NT2/D1 (cell line): ENCODE measurements around the gene ANKAR.
"Not testable (repeated sequence)": the region's sequence is repeated elsewhere in the genome, so short reads cannot be mapped to it uniquely, and the experiment has no call there.

Experiments
- DNase-seq: peaks from one replicate; pipeline ENCODE4 v3.0.0-alpha.2; 2011; ENCODE audit warnings: low read depth, low spot score
- H3K27me3 ChIP-seq: 2 replicates; pipeline ENCODE4 v1.6.0; 2011; ENCODE audit warnings: mild to moderate bottlenecking; ENCODE audit not compliant: insufficient read length, insufficient read depth
- H3K36me3 ChIP-seq: 2 replicates; pipeline ENCODE4 v1.6.1; 2011; ENCODE audit warnings: mild to moderate bottlenecking, low read length, mixed read lengths; ENCODE audit not compliant: insufficient read depth, insufficient read length
- H3K4me1 ChIP-seq: 2 replicates; pipeline ENCODE4 v1.5.1; 2011; ENCODE audit not compliant: insufficient read depth, insufficient read length
- H3K4me3 ChIP-seq: 2 replicates; pipeline ENCODE4 v1.5.1; 2011; ENCODE audit warnings: low read depth; ENCODE audit not compliant: insufficient read length
- H3K9ac ChIP-seq: 2 replicates; pipeline ENCODE4 v1.6.0; 2011; ENCODE audit warnings: low read depth; ENCODE audit not compliant: insufficient read length
- H3K9me3 ChIP-seq: 2 replicates; pipeline ENCODE4 v1.5.1; 2011; ENCODE audit warnings: mild to moderate bottlenecking, low read length; ENCODE audit not compliant: insufficient read depth
- SUZ12 ChIP-seq: IDR thresholded peaks from 2 replicates; pipeline ENCODE4 v1.6.1; 2011; ENCODE audit not compliant: insufficient read length, insufficient read depth; ENCODE audit errors: extremely low read depth
- YY1 ChIP-seq: IDR thresholded peaks from 2 replicates; pipeline ENCODE4 v1.6.1; 2011; ENCODE audit not compliant: insufficient read length, insufficient read depth
- ZNF274 ChIP-seq: IDR thresholded peaks from 2 replicates; pipeline ENCODE4 v1.6.1; 2011; ENCODE audit warnings: mild to moderate bottlenecking, low read depth, low read length

ANKAR gene

GRCh38 chr2:189676471-189676870 lies 2.0 kb downstream of the ANKAR start:
- H3K9me3 ChIP-seq: no peaks in the 10 kb centered on the region
- H3K27me3 ChIP-seq: no peaks in the 10 kb centered on the region
- H3K36me3 ChIP-seq: peaks cover 10% of the 10 kb centered on the region
- no peak for TF ChIP-seq ZNF274
- no peak for TF ChIP-seq YY1
- TF ChIP-seq SUZ12: no peak
- no peak for DNase-seq
- no peak overlapping the region for H3K4me3 ChIP-seq
- H3K4me1 ChIP-seq: no peaks in the 10 kb centered on the region
- H3K9ac ChIP-seq: no peak overlapping the region

GRCh38 chr2:189679226-189679625 lies 4.8 kb downstream of the ANKAR start:
- peaks cover 12% of the 10 kb centered on the region; the same call in 1 of the 2 replicates for H3K9me3 ChIP-seq
- H3K9ac ChIP-seq: no peak overlapping the region
- no peaks in the 10 kb centered on the region for H3K36me3 ChIP-seq
- TF ChIP-seq ZNF274 (no peak), YY1 (no peak), SUZ12 (no peak)
- H3K4me3 ChIP-seq: no peak overlapping the region
- H3K27me3 ChIP-seq: no peaks in the 10 kb centered on the region
- H3K4me1 ChIP-seq: no peaks in the 10 kb centered on the region
- DNase-seq: no peak

- H3K36me3 ChIP-seq: no peaks in the 10 kb centered on the region
- DNase-seq: no peak
- peaks cover 12% of the 10 kb centered on the region; the same call in 1 of the 2 replicates for H3K9me3 ChIP-seq
- no peaks in the 10 kb centered on the region for H3K27me3 ChIP-seq
- peaks cover 4% of the 10 kb centered on the region for H3K4me1 ChIP-seq
- TF ChIP-seq SUZ12: no peak
- TF ChIP-seq YY1: no peak
- no peak for TF ChIP-seq ZNF274
- no peak overlapping the region for H3K9ac ChIP-seq
- H3K4me3 ChIP-seq: no peak overlapping the region
These were observed 6.7 kb downstream of the ANKAR start for GRCh38 chr2:189681203-189681602.

DNA sequence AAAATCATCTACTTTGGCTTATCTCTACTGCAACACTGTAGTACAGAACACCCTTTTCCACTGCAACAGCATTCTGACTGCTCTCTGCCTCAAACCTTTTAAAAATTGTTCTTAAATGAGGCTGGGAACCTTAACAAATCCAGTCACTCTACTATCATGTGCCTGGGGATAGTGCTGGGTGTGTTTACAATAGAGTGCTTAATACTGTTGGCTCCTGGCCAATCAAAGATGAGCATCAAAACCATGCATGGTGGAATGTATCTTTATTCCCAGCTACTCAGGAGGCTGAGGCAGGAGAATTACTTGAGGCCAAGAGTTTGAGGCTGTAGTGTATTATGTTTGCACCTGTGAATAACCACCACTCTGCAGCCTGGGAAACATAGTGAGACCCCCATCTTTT lies 7.4 kb downstream of the ANKAR start:
- DNase-seq: no peak
- H3K4me3 ChIP-seq: no peak overlapping the region
- no peak overlapping the region for H3K9ac ChIP-seq
- peaks cover 4% of the 10 kb centered on the region for H3K4me1 ChIP-seq
- TF ChIP-seq SUZ12 (no peak), YY1 (no peak), ZNF274 (no peak)
- H3K9me3 ChIP-seq: peaks cover 12% of the 10 kb centered on the region; the same call in 1 of the 2 replicates
- H3K27me3 ChIP-seq: no peaks in the 10 kb centered on the region
- H3K36me3 ChIP-seq: no peaks in the 10 kb centered on the region

GRCh38 chr2:189683348-189683747 lies 8.9 kb downstream of the ANKAR start:
- Histone ChIP-seq H3K9me3 (peaks cover 12% of the 10 kb centered on the region; the same call in 1 of the 2 replicates), H3K4me1 (peaks cover 4% of the 10 kb centered on the region), H3K36me3 (no peaks in the 10 kb centered on the region), H3K27me3 (no peaks in the 10 kb centered on the region), H3K9ac (no peak overlapping the region), H3K4me3 (no peak overlapping the region)
- DNase-seq: no peak
- TF ChIP-seq YY1 (no peak), SUZ12 (no peak), ZNF274 (no peak)

- Histone ChIP-seq H3K36me3 (no peaks in the 10 kb centered on the region), H3K9me3 (peaks cover 12% of the 10 kb centered on the region; the same call in 1 of the 2 replicates), H3K4me1 (peaks cover 4% of the 10 kb centered on the region), H3K27me3 (no peaks in the 10 kb centered on the region), H3K4me3 (no peak overlapping the region), H3K9ac (no peak overlapping the region)
- TF ChIP-seq SUZ12 (no peak), YY1 (no peak), ZNF274 (no peak)
- no peak for DNase-seq
These were observed 10.3 kb downstream of the ANKAR start for GRCh38 chr2:189684811-189685210.

- Histone ChIP-seq H3K9me3 (peaks cover 12% of the 10 kb centered on the region; the same call in 1 of the 2 replicates), H3K27me3 (no peaks in the 10 kb centered on the region), H3K4me1 (peaks cover 4% of the 10 kb centered on the region), H3K9ac (no peak overlapping the region), H3K4me3 (no peak overlapping the region), H3K36me3 (no peaks in the 10 kb centered on the region)
- DNase-seq: no peak
- no peak for TF ChIP-seq ZNF274
- no peak for TF ChIP-seq SUZ12
- TF ChIP-seq YY1: no peak
These were observed 11.2 kb downstream of the ANKAR start for GRCh38 chr2:189685540-189686229.

- not testable (repeated sequence) for DNase-seq, H3K4me3 ChIP-seq, H3K9ac ChIP-seq, H3K27me3 ChIP-seq, H3K9me3 ChIP-seq, H3K36me3 ChIP-seq, H3K4me1 ChIP-seq
These were observed 13.3 kb downstream of the ANKAR start for GRCh38 chr2:189687796-189688195.
